Trophoblast cell (in vitro differentiated cells and primary cell): ENCODE measurements around the gene PLCD4.

Experiments
- DNase-seq, 2 donors: peaks; one replicate each; pipeline ENCODE4 v3.0.0-alpha.2; 2016
- H2AFZ ChIP-seq: 2 replicates; pipeline ENCODE4 v1.6.1; 2013; ENCODE audit warnings: low read length, moderate library complexity, mild to moderate bottlenecking; ENCODE audit not compliant: insufficient read depth, poor library complexity
- H2AK5ac ChIP-seq: 2 replicates; pipeline ENCODE4 v1.6.1; 2013; ENCODE audit warnings: mild to moderate bottlenecking, low read length
- H2BK120ac ChIP-seq: 2 replicates; pipeline ENCODE4 v1.6.1; 2013; ENCODE audit warnings: low read length, mild to moderate bottlenecking, moderate library complexity; ENCODE audit not compliant: insufficient read depth, poor library complexity
- H2BK12ac ChIP-seq: 2 replicates; pipeline ENCODE4 v1.6.1; 2013; ENCODE audit warnings: mild to moderate bottlenecking, low read length, moderate library complexity
- H2BK5ac ChIP-seq: 2 replicates; pipeline ENCODE4 v1.6.1; 2013; ENCODE audit warnings: low read length, low read depth, moderate library complexity, mild to moderate bottlenecking; ENCODE audit not compliant: poor library complexity
- H3K14ac ChIP-seq: 2 replicates; pipeline ENCODE4 v1.6.1; 2013; ENCODE audit warnings: mild to moderate bottlenecking, low read length
- H3K18ac ChIP-seq: 2 replicates; pipeline ENCODE4 v1.6.1; 2013; ENCODE audit warnings: mild to moderate bottlenecking, low read length
- H3K23ac ChIP-seq: 2 replicates; pipeline ENCODE4 v1.6.1; 2013; ENCODE audit warnings: low read length
- H3K27ac ChIP-seq: 2 replicates; pipeline ENCODE4 v1.5.1; 2013; ENCODE audit warnings: low read depth, mild to moderate bottlenecking, inconsistent platforms, low read length, moderate library complexity
- H3K27me3 ChIP-seq: 2 replicates; pipeline ENCODE4 v1.6.1; 2013; ENCODE audit warnings: inconsistent platforms, mild to moderate bottlenecking, low read length, moderate library complexity; ENCODE audit not compliant: insufficient read depth
- H3K36me3 ChIP-seq, 2 experiments: 1 replicate in 1 of 2; 2 replicates in 1 of 2; pipeline ENCODE4 v1.6.1; 2013; ENCODE audit warnings: low read length in 2 of 2, mild to moderate bottlenecking in 2 of 2, moderate library complexity in 1 of 2; ENCODE audit not compliant: insufficient read depth in 2 of 2, control insufficient read depth in 1 of 2
- H3K4ac ChIP-seq: 2 replicates; pipeline ENCODE4 v1.6.1; 2013; ENCODE audit warnings: low read depth, mild to moderate bottlenecking, low read length, moderate library complexity
- H3K4me1 ChIP-seq, 2 experiments: 1 replicate in 1 of 2; 2 replicates in 1 of 2; pipeline ENCODE4 v1.6.1; 2013; ENCODE audit warnings: low read length in 2 of 2, mild to moderate bottlenecking in 2 of 2, moderate library complexity in 1 of 2; ENCODE audit not compliant: insufficient read depth in 2 of 2, control insufficient read depth in 1 of 2
- H3K4me2 ChIP-seq: 2 replicates; pipeline ENCODE4 v1.6.1; 2013; ENCODE audit warnings: inconsistent platforms, mild to moderate bottlenecking, low read length, moderate library complexity
- H3K4me3 ChIP-seq: 2 replicates; pipeline ENCODE4 v1.5.1; 2013; ENCODE audit warnings: mild to moderate bottlenecking, low read depth, low read length, inconsistent platforms
- H3K79me1 ChIP-seq: one replicate; pipeline ENCODE4 v1.6.1; 2013; ENCODE audit warnings: low read length
- H3K79me2 ChIP-seq: 2 replicates; pipeline ENCODE4 v1.6.1; 2013; ENCODE audit warnings: low read length, mild to moderate bottlenecking; ENCODE audit not compliant: control insufficient read depth, insufficient read depth, poor library complexity
- H3K9ac ChIP-seq: 2 replicates; pipeline ENCODE4 v1.6.1; 2013; ENCODE audit warnings: mild to moderate bottlenecking, low read length
- H3K9me3 ChIP-seq: 2 replicates; pipeline ENCODE4 v1.6.1; 2013; ENCODE audit warnings: low read depth, mild to moderate bottlenecking, control low read depth, inconsistent platforms, low read length; ENCODE audit not compliant: insufficient read depth
- H4K12ac ChIP-seq: 2 replicates; pipeline ENCODE4 v1.6.1; 2013; ENCODE audit warnings: low read depth, mild to moderate bottlenecking, low read length, moderate library complexity
- H4K8ac ChIP-seq: 2 replicates; pipeline ENCODE4 v1.6.1; 2013; ENCODE audit warnings: low read depth, mild to moderate bottlenecking, low read length, moderate library complexity
- H4K91ac ChIP-seq: one replicate; pipeline ENCODE4 v1.6.1; 2013; ENCODE audit warnings: low read depth, mild to moderate bottlenecking, low read length, moderate library complexity
- WGBS: extraction: QIAGEN DNeasy Blood & Tissue Kit; methylation state at CpG from one replicate; pipeline ENCODE4 v1.1.7; 2013; ENCODE audit warnings: missing lambda C conversion rate; ENCODE audit not compliant: insufficient read length, insufficient coverage; ENCODE audit errors: extremely low coverage; 5-methylcytosine and 5-hydroxymethylcytosine counted together

Gene PLCD4

DNA sequence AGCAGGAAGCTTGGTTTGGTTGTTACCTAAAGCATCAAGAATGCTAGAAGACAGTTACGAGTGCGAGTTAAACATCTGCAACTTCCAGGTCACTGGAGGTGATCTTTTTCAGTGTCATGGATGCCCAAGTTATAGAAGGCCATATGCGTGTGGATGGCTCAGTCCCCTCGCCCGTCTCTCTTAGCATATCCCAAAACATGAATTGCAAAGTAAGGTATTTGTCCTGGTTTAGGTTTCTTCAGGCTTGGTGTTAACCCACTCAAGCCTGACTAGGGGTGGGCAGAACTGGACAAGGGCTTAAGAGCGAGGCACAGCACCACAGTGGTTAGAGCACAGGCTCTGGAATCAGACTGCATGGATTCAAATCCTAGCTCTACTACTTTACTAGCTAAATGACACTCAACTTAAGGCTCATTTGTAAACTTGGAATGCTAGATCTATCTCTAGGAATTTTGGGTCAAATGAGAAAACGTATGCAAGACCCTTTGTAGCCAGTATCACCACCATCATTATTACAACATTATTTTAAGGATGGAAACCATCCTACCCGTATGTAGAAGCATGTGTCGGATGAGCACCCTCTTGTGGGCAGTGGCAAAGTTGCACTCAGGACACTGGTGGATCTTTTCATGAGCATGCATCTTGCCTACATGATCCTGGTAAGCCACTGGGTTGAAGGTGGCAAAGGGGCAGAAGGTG, 40.5 kb downstream of the PLCD4 start:
- H2BK120ac ChIP-seq, result no peak overlapping the region
- no peak overlapping the region for H4K12ac ChIP-seq
- H3K36me3 ChIP-seq, result peaks cover 48 to 71% of the 10 kb centered on the region in 2 experiments
- H4K91ac ChIP-seq, result no peak overlapping the region
- H2AK5ac ChIP-seq, result no peak overlapping the region
- no peak overlapping the region for H2BK12ac ChIP-seq
- no peak overlapping the region for H3K14ac ChIP-seq
- no peak overlapping the region for H3K4me2 ChIP-seq
- no peaks in the 10 kb centered on the region for H3K27me3 ChIP-seq
- H3K9me3 ChIP-seq, result peaks cover 4% of the 10 kb centered on the region
- peak; percentile 62 to 87 for DNase-seq
- no peaks in the 10 kb centered on the region for H3K4me1 ChIP-seq
- no peaks in the 10 kb centered on the region for H3K79me1 ChIP-seq
- H3K27ac ChIP-seq, result no peak overlapping the region
- H3K9ac ChIP-seq, result no peak overlapping the region
- H3K23ac ChIP-seq, result no peak overlapping the region
- no peak overlapping the region for H3K18ac ChIP-seq
- no peak overlapping the region for H3K4ac ChIP-seq
- no peak overlapping the region for H3K4me3 ChIP-seq
- no peak overlapping the region for H2AFZ ChIP-seq
- no peak overlapping the region for H4K8ac ChIP-seq
- no peak overlapping the region for H2BK5ac ChIP-seq
- no peaks in the 10 kb centered on the region for H3K79me2 ChIP-seq
- no CpG with 5 or more reads among the region's 9 CpGs for WGBS

DNA sequence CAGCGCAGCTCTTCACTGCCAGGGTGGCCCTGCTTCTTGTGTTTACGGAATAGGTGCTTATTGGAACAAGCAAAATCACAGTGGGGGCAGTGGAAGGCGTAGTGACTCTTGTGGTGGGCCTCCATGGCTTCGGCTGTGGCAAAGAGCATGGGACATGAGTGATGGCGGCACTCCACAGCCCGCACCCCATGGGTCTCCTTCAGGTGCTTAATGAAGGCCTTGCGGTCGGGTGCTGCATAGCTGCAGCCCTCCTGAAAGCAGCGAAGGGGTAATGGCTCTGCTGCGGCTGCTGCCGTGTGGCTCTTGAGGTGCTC, 41.0 kb downstream of the PLCD4 start:
- Histone ChIP-seq H3K4me2 (no peak overlapping the region), H3K18ac (no peak overlapping the region), H2AFZ (no peak overlapping the region), H2AK5ac (no peak overlapping the region), H2BK5ac (no peak overlapping the region), H3K79me2 (no peaks in the 10 kb centered on the region), H3K79me1 (no peaks in the 10 kb centered on the region), H4K8ac (no peak overlapping the region), H3K27me3 (no peaks in the 10 kb centered on the region), H3K36me3 (peaks cover 43 to 67% of the 10 kb centered on the region in 2 experiments), H3K4ac (no peak overlapping the region), H4K12ac (no peak overlapping the region), H3K9me3 (peaks cover 4% of the 10 kb centered on the region), H3K4me1 (no peaks in the 10 kb centered on the region), H3K14ac (no peak overlapping the region), H2BK120ac (no peak overlapping the region), H2BK12ac (no peak overlapping the region), H3K4me3 (peak overlapping the region; percentile 10), H3K27ac (no peak overlapping the region), H3K9ac (no peak overlapping the region), H4K91ac (no peak overlapping the region), H3K23ac (no peak overlapping the region)
- WGBS, result no CpG with 5 or more reads among the region's 11 CpGs
- no peak for DNase-seq

DNA sequence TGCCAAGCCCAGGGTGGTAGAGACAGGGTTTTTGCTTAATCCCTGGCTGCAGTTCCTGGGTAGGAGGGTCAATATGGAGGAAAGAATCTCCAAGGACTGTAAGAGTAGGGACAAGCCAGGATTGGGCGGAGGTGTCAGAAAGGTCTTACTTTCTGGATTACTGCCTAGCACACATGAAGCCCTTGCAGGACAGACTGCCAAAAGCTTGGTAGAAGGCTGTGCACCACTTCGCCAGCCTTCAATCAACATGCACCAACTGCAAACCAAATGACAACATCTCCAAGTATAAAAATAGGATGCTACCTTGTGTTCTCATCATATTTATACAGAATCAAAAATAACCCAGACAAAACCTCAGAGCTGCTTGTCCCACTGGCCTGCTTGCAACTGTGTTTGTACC, 48.1 kb downstream of the PLCD4 start:
- Histone ChIP-seq H3K14ac (no peak overlapping the region), H3K4me1 (peaks cover 3 to 4% of the 10 kb centered on the region in 2 experiments), H3K9me3 (no peaks in the 10 kb centered on the region), H3K27me3 (no peaks in the 10 kb centered on the region), H3K36me3 (peaks cover 23 to 39% of the 10 kb centered on the region in 2 experiments), H3K23ac (no peak overlapping the region), H4K8ac (no peak overlapping the region), H3K4ac (no peak overlapping the region), H3K79me1 (peaks cover 6% of the 10 kb centered on the region), H2BK5ac (no peak overlapping the region), H4K91ac (no peak overlapping the region), H3K79me2 (peaks cover 4% of the 10 kb centered on the region), H2BK120ac (no peak overlapping the region), H2AK5ac (no peak overlapping the region), H3K27ac (no peak overlapping the region), H2BK12ac (no peak overlapping the region), H3K18ac (no peak overlapping the region), H3K4me3 (no peak overlapping the region), H3K4me2 (no peak overlapping the region), H3K9ac (no peak overlapping the region), H4K12ac (no peak overlapping the region), H2AFZ (no peak overlapping the region)
- no CpG with 5 or more reads among the region's 2 CpGs for WGBS
- DNase-seq, result no peak

DNA sequence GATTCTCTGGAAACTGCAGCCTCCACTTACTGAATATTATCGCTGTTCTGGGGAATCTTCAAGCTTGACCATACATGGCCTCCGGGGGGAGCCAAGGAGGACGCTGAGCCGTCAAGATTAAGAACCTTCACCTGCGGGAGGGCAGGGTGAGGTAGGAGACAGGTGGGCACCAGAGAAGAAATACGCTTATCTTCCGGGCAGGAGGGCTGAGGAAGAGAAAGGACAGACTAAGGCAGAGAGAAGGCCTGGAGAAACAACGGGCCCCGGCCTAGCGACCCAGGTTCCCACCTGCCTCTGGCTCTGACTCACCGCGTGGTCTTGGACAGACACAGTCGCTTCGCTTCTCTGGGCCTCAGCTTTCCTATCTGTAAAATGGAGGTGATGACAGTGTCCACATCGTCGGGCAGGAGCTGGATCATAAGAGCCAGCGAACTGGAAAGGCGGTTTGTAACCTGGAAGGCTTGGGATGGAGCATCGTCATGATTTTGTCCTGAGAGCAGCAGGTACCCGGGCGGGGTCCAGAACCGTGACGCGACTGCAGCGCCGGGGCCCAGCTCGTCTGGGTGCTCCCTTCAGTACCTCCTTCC, 51.1 kb downstream of the PLCD4 start:
- no peaks in the 10 kb centered on the region for H3K27me3 ChIP-seq
- H2BK5ac ChIP-seq, result peak overlapping the region; percentile 46
- peak overlapping the region; percentile 74 for H4K91ac ChIP-seq
- peak overlapping the region; percentile 92 for H3K4me3 ChIP-seq
- H3K9me3 ChIP-seq, result no peaks in the 10 kb centered on the region
- H4K12ac ChIP-seq, result peak overlapping the region; percentile 68
- peak overlapping the region; percentile 72 for H3K4ac ChIP-seq
- no peak overlapping the region for H2BK12ac ChIP-seq
- H2AFZ ChIP-seq, result peak overlapping the region; percentile 95
- H2AK5ac ChIP-seq, result no peak overlapping the region
- peak overlapping the region; percentile 78 for H3K4me2 ChIP-seq
- peak overlapping the region; percentile 12 for H3K27ac ChIP-seq
- H4K8ac ChIP-seq, result peak overlapping the region; percentile 94
- DNase-seq, result peak; percentile 55 to 79
- peak overlapping the region; percentile 73 for H3K14ac ChIP-seq
- peaks cover 6% of the 10 kb centered on the region for H3K79me1 ChIP-seq
- H3K18ac ChIP-seq, result peak overlapping the region; percentile 60
- WGBS, result no CpG with 5 or more reads among the region's 27 CpGs
- peaks cover 3 to 4% of the 10 kb centered on the region in 2 experiments for H3K4me1 ChIP-seq
- peak overlapping the region; percentile 86 for H3K9ac ChIP-seq
- H3K79me2 ChIP-seq, result peaks cover 4% of the 10 kb centered on the region
- no peak overlapping the region for H2BK120ac ChIP-seq
- H3K36me3 ChIP-seq, result peaks cover 34 to 46% of the 10 kb centered on the region in 2 experiments
- no peak overlapping the region for H3K23ac ChIP-seq
